DOHH2 (cell line): Measurements from ENCODE around the gene HBD.

Experiments
- EZH2phosphoT487 ChIP-seq: fragments of 200-600 bp; sonication (generic); IDR thresholded peaks from 2 replicates; pipeline ENCODE4 v1.6.1; 2017; ENCODE audit warnings: borderline replicate concordance, mild to moderate bottlenecking, antibody characterized with exemption, low read length, moderate library complexity, mixed read lengths
- TF ChIP-seq, protein P1 (sequence below): fragments of 200-600 bp; sonication (generic); IDR thresholded peaks from one replicate; pipeline ENCODE4 v1.5.1; 2014; ENCODE audit warnings: antibody characterized with exemption, mild to moderate bottlenecking, low read depth, low read length; ENCODE audit not compliant: poor library complexity, severe bottlenecking

DNA sequence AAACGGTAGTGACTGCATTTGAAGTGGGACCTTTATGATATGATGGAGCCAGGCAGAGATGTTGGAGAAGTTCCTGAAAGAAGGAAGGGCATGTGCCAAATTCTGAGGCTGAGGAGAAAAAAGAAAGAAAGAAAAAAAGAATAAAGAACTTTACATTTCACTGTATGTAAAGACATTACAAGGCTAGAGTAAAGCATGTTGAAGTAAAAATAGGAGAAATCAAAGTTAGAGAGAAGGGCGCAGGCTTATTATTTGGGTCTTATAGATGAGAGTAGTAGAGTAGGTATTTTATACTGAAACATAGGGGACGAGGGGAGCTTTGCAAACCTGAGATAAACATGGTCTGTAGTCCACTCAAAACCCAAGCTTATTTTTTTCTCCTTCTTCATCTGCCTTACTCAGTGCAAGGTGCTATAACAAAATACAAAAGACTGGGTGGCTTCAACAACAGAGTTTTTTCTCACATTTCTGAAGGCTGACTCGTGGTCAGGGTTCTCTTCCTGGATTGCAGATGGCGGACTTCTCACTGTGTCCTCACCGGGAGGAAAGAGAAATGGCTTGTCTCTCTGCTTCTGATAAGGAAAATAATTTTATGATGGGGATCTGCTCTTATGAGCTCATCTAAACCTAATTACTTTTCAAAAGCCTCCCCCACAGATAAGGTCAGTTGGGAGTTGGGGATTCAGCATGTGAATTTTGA, 12.6 kb upstream of the HBD start:
- TF ChIP-seq, protein P1, sequence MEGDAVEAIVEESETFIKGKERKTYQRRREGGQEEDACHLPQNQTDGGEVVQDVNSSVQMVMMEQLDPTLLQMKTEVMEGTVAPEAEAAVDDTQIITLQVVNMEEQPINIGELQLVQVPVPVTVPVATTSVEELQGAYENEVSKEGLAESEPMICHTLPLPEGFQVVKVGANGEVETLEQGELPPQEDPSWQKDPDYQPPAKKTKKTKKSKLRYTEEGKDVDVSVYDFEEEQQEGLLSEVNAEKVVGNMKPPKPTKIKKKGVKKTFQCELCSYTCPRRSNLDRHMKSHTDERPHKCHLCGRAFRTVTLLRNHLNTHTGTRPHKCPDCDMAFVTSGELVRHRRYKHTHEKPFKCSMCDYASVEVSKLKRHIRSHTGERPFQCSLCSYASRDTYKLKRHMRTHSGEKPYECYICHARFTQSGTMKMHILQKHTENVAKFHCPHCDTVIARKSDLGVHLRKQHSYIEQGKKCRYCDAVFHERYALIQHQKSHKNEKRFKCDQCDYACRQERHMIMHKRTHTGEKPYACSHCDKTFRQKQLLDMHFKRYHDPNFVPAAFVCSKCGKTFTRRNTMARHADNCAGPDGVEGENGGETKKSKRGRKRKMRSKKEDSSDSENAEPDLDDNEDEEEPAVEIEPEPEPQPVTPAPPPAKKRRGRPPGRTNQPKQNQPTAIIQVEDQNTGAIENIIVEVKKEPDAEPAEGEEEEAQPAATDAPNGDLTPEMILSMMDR = no peak
- no peak for TF ChIP-seq EZH2phosphoT487
